ENCODE measurements around the gene CPNE8. TPM values are rescaled to one million over a fixed set of nuclear protein-coding genes. Genes with fewer than 3 reads are reported as not detected.

Gene CPNE8
- 10.6 and 16.4 TPM in 2 replicates for total RNA-seq

DNA sequence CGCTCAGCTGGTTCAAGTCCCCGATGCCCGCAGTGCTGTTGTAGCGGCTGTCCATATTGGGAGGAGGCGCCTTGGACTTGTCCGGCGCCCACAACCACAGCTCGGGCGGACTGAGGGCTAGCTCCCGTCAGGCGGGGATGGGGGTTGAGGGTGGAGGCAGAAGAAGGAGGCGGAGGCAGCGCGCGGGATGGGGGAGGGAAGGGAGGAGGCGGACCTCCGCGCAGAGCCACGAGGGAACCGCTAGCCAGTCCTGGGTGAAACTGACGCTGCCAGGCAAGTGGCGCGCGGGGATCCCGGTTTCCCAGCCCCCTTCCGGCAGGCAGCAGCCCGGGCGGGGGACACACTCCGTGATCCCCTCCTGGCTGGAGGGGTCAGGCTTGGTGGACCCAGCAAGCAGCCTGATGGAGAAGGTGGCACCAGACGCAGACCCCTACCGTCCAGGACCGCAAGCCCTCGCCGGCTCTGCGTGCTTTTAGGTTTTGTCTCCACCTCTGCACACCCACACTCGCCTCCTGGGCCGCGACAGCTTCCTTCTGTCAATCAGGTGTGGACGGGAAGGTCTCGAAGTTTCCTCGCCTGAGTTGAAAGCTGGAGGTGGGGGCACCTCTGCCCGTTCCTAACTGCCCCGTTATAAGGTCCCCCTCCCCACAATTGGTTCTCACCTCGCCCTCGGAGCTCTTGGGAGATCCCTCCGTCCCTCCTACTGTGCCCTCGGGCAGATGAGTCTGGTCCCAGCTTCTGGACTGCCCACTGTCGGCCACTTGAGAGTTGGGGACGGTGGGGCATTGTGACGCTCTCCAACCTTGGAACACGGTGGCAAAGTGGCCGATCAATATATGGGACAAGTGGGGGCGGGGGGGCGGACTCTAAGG is at the start of gene CPNE8:
CPNE8 (minus strand) TSS at position 112 of the 872 bp plus-strand sequence; CDS start at position 55, 57 bp downstream.

